CD4-positive, CD25-positive, alpha-beta regulatory T cell (primary cell): Measurements from ENCODE around the gene LIMS2. TPM values are rescaled to one million over a fixed set of nuclear protein-coding genes. Genes with fewer than 3 reads are reported as not detected.
A peak's percentile ranks its signal among the peaks of the same experiment; 100 is the strongest.

Source experiments
- ATAC-seq, 2 donors: fragments of 150-1000 bp; cut with Tn5 transposase; one replicate each; pipeline ENCODE4 v1.10.0; 2021; ENCODE audit warnings: low read depth in 2 of 2, moderate number of reproducible peaks in 2 of 2, moderate library complexity in 1 of 2
- DNase-seq, 3 donors: peaks; one replicate each; pipeline versions ENCODE4 v3.0.0 to v3.0.0-alpha.2; 2012 to 2022; ENCODE audit warnings: mixed read lengths in 1 of 3
- H3K27ac ChIP-seq: one replicate; pipeline ENCODE4 v1.7.0; 2013; ENCODE audit warnings: mild to moderate bottlenecking, low read length; ENCODE audit not compliant: insufficient read depth, poor library complexity, severe bottlenecking
- H3K27me3 ChIP-seq: one replicate; pipeline ENCODE4 v1.7.0; 2013; ENCODE audit warnings: low read length; ENCODE audit not compliant: control insufficient read depth, insufficient read depth
- H3K36me3 ChIP-seq: one replicate; pipeline ENCODE4 v1.7.0; 2013; ENCODE audit warnings: mild to moderate bottlenecking, low read length, moderate library complexity; ENCODE audit not compliant: control insufficient read depth, insufficient read depth
- H3K4me1 ChIP-seq: 2 replicates; pipeline ENCODE4 v1.7.0; 2013; ENCODE audit warnings: mild to moderate bottlenecking, low read length; ENCODE audit not compliant: insufficient read depth, control insufficient read depth, poor library complexity, severe bottlenecking
- H3K4me3 ChIP-seq: one replicate; pipeline ENCODE4 v1.7.0; 2013; ENCODE audit warnings: low read depth, mild to moderate bottlenecking, low read length, moderate library complexity
- H3K9me3 ChIP-seq, 2 experiments: 1 replicate in 1 of 2; 2 replicates in 1 of 2; pipeline ENCODE4 v1.7.0; 2013; ENCODE audit warnings: low read length in 2 of 2, mild to moderate bottlenecking in 1 of 2, moderate library complexity in 1 of 2; ENCODE audit not compliant: control insufficient read depth in 2 of 2
- H3K27ac Mint-ChIP-seq, 3 donors: one replicate each; pipeline ENCODE4 v1.8.0; 2020 to 2022; ENCODE audit warnings: mild to moderate bottlenecking in 3 of 3, mixed read lengths in 3 of 3, moderate library complexity in 2 of 3
- H3K27me3 Mint-ChIP-seq: one replicate; pipeline ENCODE4 v1.8.0; 2022; ENCODE audit warnings: mild to moderate bottlenecking, mixed read lengths
- H3K36me3 Mint-ChIP-seq: one replicate; pipeline ENCODE4 v1.8.0; 2020; ENCODE audit warnings: mixed read lengths
- H3K4me1 Mint-ChIP-seq, 4 donors: one replicate each; pipeline ENCODE4 v1.8.0; 2020 to 2022; ENCODE audit warnings: mixed read lengths in 4 of 4, mild to moderate bottlenecking in 1 of 4
- H3K4me3 Mint-ChIP-seq, 4 donors: one replicate each; pipeline ENCODE4 v1.8.0; 2020 to 2022; ENCODE audit warnings: mild to moderate bottlenecking in 4 of 4, mixed read lengths in 4 of 4, moderate library complexity in 3 of 4
- H3K9me3 Mint-ChIP-seq, 7 donors: one replicate each; pipeline ENCODE4 v1.8.0; 2020 to 2022; ENCODE audit warnings: mixed read lengths in 7 of 7, mild to moderate bottlenecking in 3 of 7, moderate library complexity in 2 of 7
- polyA plus RNA-seq, 4 donors: library from polyadenylated mRNA; unstranded; fragments of 300-500 nt; fragmentation: Illumina TruSeq; gene quantifications; one replicate each; pipeline ENCODE4 v1.2.3, GENCODE V29; 2021
- total RNA-seq: library from RNA; stranded (reverse); gene quantifications from one replicate; pipeline ENCODE4 v1.2.3, GENCODE V29; 2022

LIMS2 gene
- total RNA-seq: 10.8 TPM
- polyA plus RNA-seq: 10 to 100 TPM; 12.6 to 23.8 (median 15.7) TPM

- no peak within 1 kb of the TSS for H3K4me3 ChIP-seq
- H3K4me1 ChIP-seq: peaks cover 10% of the 10 kb centered on the region
- no peaks in the 10 kb centered on the region for H3K36me3 ChIP-seq
- Mint-ChIP-seq H3K4me1 (peaks cover 0 to 14% (median 9%) of the 10 kb centered on the region in 4 donors), H3K27ac (no peak within 1 kb of the TSS), H3K27me3 (peaks cover 72% of the 10 kb centered on the region), H3K9me3 (no peaks in the 10 kb centered on the region), H3K4me3 (peak within 1 kb of the TSS; percentile 26 to 83 (median 61)), H3K36me3 (no peaks in the 10 kb centered on the region)
- no peaks in the 10 kb centered on the region for H3K9me3 ChIP-seq
- peaks cover 17% of the 10 kb centered on the region for H3K27me3 ChIP-seq
- DNase-seq (no peak), ATAC-seq (no peak)
- H3K27ac ChIP-seq: no peak within 1 kb of the TSS
Observed at GRCh38 chr2:127675331-127676261, at the start of gene LIMS2. LIMS2 (minus strand) TSS chr2:127675530; CDS start chr2:127675024, 506 bp downstream.

GRCh38 chr2:127722807-127723206 is 47.5 kb upstream of the LIMS2 start:
- Mint-ChIP-seq H3K27ac (no peak overlapping the region), H3K36me3 (peaks cover 60% of the 10 kb centered on the region), H3K27me3 (no peaks in the 10 kb centered on the region), H3K4me1 (peaks cover 2 to 6% (median 6%) of the 10 kb centered on the region in 4 donors), H3K4me3 (no peak overlapping the region), H3K9me3 (no peaks in the 10 kb centered on the region)
- ATAC-seq: no peak
- DNase-seq: no peak
- peaks cover 58% of the 10 kb centered on the region for H3K36me3 ChIP-seq
- no peak overlapping the region for H3K4me3 ChIP-seq
- no peaks in the 10 kb centered on the region for H3K4me1 ChIP-seq
- no peaks in the 10 kb centered on the region for H3K27me3 ChIP-seq
- H3K27ac ChIP-seq: no peak overlapping the region
- H3K9me3 ChIP-seq: no peaks in the 10 kb centered on the region

DNA sequence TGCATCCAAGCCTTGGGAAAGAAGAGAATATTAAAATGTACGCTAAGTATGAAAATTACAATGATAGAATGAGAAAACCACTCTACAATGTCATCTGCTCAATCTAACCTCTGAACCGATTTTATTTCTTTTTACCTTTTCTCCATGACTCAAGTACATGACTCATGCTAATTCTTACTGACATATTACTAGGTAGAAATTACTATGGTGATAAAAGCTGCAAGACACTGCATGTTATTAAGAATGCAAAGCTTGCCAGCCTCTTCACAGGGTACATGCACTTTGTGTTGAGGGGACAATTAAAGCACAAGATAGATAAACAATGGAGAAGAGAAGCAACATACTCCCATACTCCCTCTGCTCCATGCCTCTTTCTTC is 46.6 kb upstream of the LIMS2 start:
- Histone ChIP-seq H3K4me3 (no peak overlapping the region), H3K36me3 (peaks cover 59% of the 10 kb centered on the region), H3K4me1 (no peaks in the 10 kb centered on the region), H3K27me3 (no peaks in the 10 kb centered on the region), H3K9me3 (no peaks in the 10 kb centered on the region), H3K27ac (no peak overlapping the region)
- H3K27me3 Mint-ChIP-seq: no peaks in the 10 kb centered on the region
- no peak overlapping the region for H3K4me3 Mint-ChIP-seq
- DNase-seq (no peak), ATAC-seq (no peak)
- peaks cover 2 to 6% (median 6%) of the 10 kb centered on the region in 4 donors for H3K4me1 Mint-ChIP-seq
- H3K36me3 Mint-ChIP-seq: peaks cover 58% of the 10 kb centered on the region
- no peaks in the 10 kb centered on the region for H3K9me3 Mint-ChIP-seq
- H3K27ac Mint-ChIP-seq: peak overlapping the region in 1 of 3 donors; percentile 7

DNA sequence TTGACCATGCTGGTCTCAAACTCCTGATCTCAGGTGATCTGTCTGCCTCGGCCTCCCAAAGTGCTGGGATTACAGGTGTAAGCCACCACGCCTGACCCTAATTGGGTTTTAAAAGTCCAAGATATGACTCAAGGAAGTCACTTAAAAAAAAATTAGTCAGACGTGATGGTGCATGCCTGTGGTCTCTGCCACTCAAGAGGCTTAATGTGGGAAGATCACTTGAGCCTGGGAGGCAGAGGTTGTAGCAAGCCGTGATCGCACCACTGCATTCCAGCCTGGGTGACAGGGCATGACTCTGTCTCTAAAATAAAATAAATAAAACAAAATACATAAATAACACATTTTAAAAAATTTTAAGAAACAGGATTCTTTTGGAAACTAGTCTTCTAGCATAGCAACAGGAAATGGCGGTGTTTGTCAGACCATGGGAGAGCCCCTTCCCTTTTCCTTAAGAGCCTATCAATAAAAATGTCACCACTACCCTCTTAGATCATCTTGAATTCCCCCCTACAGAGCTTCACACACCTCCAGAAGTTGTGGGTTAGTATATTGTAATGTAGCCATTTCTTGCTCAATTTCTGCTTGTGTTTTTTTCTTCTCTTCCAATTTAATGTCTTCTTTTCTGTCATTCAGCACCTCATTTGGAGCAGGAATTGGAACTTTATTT is 46.1 kb upstream of the LIMS2 start:
- H3K36me3 ChIP-seq: peaks cover 64% of the 10 kb centered on the region
- no peak for DNase-seq
- no peaks in the 10 kb centered on the region for H3K4me1 ChIP-seq
- Mint-ChIP-seq H3K4me3 (no peak overlapping the region), H3K9me3 (no peaks in the 10 kb centered on the region), H3K4me1 (peaks cover 2 to 6% (median 5%) of the 10 kb centered on the region in 4 donors), H3K36me3 (peaks cover 59% of the 10 kb centered on the region), H3K27ac (peak overlapping the region in 1 of 3 donors; percentile 7), H3K27me3 (no peaks in the 10 kb centered on the region)
- no peaks in the 10 kb centered on the region for H3K27me3 ChIP-seq
- no peak for ATAC-seq
- H3K9me3 ChIP-seq: no peaks in the 10 kb centered on the region
- no peak overlapping the region for H3K4me3 ChIP-seq
- H3K27ac ChIP-seq: no peak overlapping the region

DNA sequence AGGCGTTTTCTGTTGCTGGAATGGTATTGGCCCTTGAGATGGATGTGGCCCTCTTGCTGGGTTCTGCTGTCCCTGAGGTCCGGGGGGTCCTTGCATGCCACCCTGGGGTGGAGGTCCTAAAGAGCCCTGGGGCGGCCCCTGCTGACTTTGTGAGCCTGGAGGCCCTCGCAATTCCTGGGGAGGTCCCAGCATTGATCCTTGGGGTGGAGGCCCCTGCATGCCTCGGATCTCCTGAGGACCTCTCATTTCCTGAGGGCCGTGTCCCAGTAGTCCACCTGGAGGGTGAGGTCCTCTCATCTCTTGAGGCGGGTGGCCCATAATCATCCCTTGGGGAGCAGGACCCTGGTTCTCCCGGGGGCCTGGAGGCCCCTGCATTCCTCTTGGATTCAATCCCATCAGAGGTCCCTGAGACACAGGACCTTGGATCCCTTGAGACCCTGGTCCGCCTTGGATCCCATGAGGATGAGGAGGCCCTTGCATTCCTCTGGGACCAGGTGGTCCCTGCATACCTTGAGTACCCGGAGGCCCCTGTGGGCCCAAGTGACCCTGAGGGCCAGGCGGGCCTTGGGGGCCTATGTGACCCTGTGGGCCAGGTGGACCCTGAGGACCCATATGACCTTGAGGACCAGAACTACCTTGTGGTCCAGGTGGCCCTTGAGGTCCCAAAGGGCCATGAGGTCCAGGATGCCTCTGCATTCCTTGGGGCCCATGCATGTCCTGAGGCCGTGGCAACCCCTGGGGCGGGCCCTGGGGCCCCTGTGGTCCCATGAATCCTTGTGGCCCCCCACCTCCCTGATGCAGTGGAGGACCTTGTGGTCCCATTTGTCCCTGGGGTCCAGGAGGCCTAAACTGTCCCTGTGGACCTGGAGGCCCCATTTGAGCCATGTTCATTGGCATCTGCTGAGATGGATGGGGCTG is 44.2 kb upstream of the LIMS2 start:
- no peaks in the 10 kb centered on the region for H3K27me3 Mint-ChIP-seq
- no peaks in the 10 kb centered on the region for H3K9me3 Mint-ChIP-seq
- DNase-seq (no peak), ATAC-seq (no peak)
- peaks cover 0 to 6% (median 4%) of the 10 kb centered on the region in 4 donors for H3K4me1 Mint-ChIP-seq
- Histone ChIP-seq H3K4me1 (no peaks in the 10 kb centered on the region), H3K36me3 (peaks cover 68% of the 10 kb centered on the region), H3K27me3 (no peaks in the 10 kb centered on the region), H3K27ac (no peak overlapping the region), H3K4me3 (no peak overlapping the region), H3K9me3 (no peaks in the 10 kb centered on the region)
- peaks cover 53% of the 10 kb centered on the region for H3K36me3 Mint-ChIP-seq
- no peak overlapping the region for H3K27ac Mint-ChIP-seq
- no peak overlapping the region for H3K4me3 Mint-ChIP-seq

- Mint-ChIP-seq H3K9me3 (no peaks in the 10 kb centered on the region), H3K27ac (peak overlapping the region in 1 of 3 donors; percentile 21), H3K27me3 (no peaks in the 10 kb centered on the region), H3K4me1 (peaks cover 0 to 6% (median 4%) of the 10 kb centered on the region in 4 donors), H3K36me3 (peaks cover 48% of the 10 kb centered on the region), H3K4me3 (no peak overlapping the region)
- H3K4me3 ChIP-seq: no peak overlapping the region
- H3K27ac ChIP-seq: no peak overlapping the region
- no peaks in the 10 kb centered on the region for H3K9me3 ChIP-seq
- peaks cover 67% of the 10 kb centered on the region for H3K36me3 ChIP-seq
- no peak for ATAC-seq
- no peaks in the 10 kb centered on the region for H3K4me1 ChIP-seq
- no peak for DNase-seq
- no peaks in the 10 kb centered on the region for H3K27me3 ChIP-seq
Observed at GRCh38 chr2:127718271-127718670, 42.9 kb upstream of the LIMS2 start.

- no peak for DNase-seq
- Mint-ChIP-seq H3K27me3 (no peaks in the 10 kb centered on the region), H3K4me1 (peaks cover 0 to 6% (median 4%) of the 10 kb centered on the region in 4 donors), H3K36me3 (peaks cover 33% of the 10 kb centered on the region), H3K27ac (peak overlapping the region in 2 of 3 donors; percentile 27 to 31), H3K9me3 (no peaks in the 10 kb centered on the region), H3K4me3 (no peak overlapping the region)
- no peak overlapping the region for H3K27ac ChIP-seq
- H3K27me3 ChIP-seq: no peaks in the 10 kb centered on the region
- no peaks in the 10 kb centered on the region for H3K4me1 ChIP-seq
- no peak for ATAC-seq
- H3K36me3 ChIP-seq: peaks cover 46% of the 10 kb centered on the region
- H3K9me3 ChIP-seq: no peaks in the 10 kb centered on the region
- no peak overlapping the region for H3K4me3 ChIP-seq
Observed at GRCh38 chr2:127715778-127716449, 40.6 kb upstream of the LIMS2 start.
